ENCODE measurements around the gene KRT84.

The KRT84 gene

GRCh38 chr12:52385226-52385702, at the start of gene KRT84:
Gene KRT84 (minus strand): TSS chr12:52385652. CDS start chr12:52385585, 67 bp downstream.
- TF ChIP-seq ZNF274 (IDR thresholded peaks at IDR 0.05; ENCODE audit: low read depth, low read length) (no peak), SUZ12 (IDR thresholded peaks at IDR 0.05; ENCODE audit: extremely low read depth, insufficient read depth, insufficient read length) (no peak), YY1 (IDR thresholded peaks at IDR 0.05; ENCODE audit: insufficient read depth, insufficient read length) (no peak)
- no peaks in the 10 kb centered on the region for H3K9me3 ChIP-seq (ENCODE audit: insufficient read depth, low read length)
- no peak within 1 kb of the TSS for H3K4me3 ChIP-seq (ENCODE audit: insufficient read length, low read depth)
- no peak for DNase-seq (ENCODE audit: low read depth, low spot score)
- H3K4me1 ChIP-seq (ENCODE audit: insufficient read depth, insufficient read length): peaks cover 2% of the 10 kb centered on the region
- H3K36me3 ChIP-seq (ENCODE audit: insufficient read depth, insufficient read length, low read length): no peaks in the 10 kb centered on the region
- no peaks in the 10 kb centered on the region for H3K27me3 ChIP-seq (ENCODE audit: insufficient read depth, insufficient read length)
- H3K9ac ChIP-seq (ENCODE audit: insufficient read length, low read depth): no peak within 1 kb of the TSS

GRCh38 chr12:52434760-52435530, 49.5 kb upstream of the KRT84 start:
- Histone ChIP-seq H3K9me3 (ENCODE audit: insufficient read depth, low read length) (no peaks in the 10 kb centered on the region), H3K4me3 (ENCODE audit: insufficient read length, low read depth) (no peak overlapping the region), H3K9ac (ENCODE audit: insufficient read length, low read depth) (no peak overlapping the region), H3K4me1 (ENCODE audit: insufficient read depth, insufficient read length) (peaks cover 6% of the 10 kb centered on the region), H3K36me3 (ENCODE audit: insufficient read depth, insufficient read length, low read length) (no peaks in the 10 kb centered on the region), H3K27me3 (ENCODE audit: insufficient read depth, insufficient read length) (no peaks in the 10 kb centered on the region)
- DNase-seq (ENCODE audit: low read depth, low spot score): no peak
- TF ChIP-seq ZNF274 (IDR thresholded peaks at IDR 0.05; ENCODE audit: low read depth, low read length): no peak
- TF ChIP-seq YY1 (IDR thresholded peaks at IDR 0.05; ENCODE audit: insufficient read depth, insufficient read length): no peak
- TF ChIP-seq SUZ12 (IDR thresholded peaks at IDR 0.05; ENCODE audit: extremely low read depth, insufficient read depth, insufficient read length): no peak

DNA sequence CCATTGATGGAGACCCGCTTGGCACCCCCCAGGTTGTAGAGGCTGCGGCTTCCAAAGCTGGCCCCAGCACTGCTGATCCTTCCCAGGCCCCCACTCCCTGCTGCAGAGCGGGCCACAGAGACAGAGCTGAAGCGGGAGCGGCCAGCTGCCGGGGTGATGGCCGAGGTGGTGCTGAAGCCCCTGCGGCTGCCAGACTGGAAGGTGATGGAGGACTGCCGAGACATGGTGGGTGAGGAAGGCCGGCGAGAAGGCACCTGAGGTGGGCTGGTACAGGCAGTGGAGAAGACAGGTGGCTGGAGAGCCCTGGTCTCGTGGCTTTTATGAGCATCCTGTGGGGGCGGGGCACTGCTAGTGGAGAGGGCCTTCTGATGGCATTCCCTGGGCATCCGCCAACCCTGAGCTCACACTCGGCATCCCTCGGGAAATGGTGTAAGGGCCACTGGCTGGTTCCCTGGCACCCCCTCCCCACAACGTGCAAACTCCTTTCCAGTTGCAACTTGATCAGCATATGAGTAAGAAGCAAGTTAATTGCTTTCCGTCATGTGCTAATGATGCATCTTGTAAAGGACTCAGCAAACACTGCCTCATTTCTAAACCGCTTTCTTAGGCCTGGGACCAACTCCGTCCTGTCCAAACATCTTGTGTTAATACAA, 48.8 kb upstream of the KRT84 start, which contains the start of gene KRT75:
Gene KRT75, minus strand, starts transcription at position 291 of the 653 bp plus-strand sequence. Its CDS starts 67 bp downstream, at position 224.
- DNase-seq (ENCODE audit: low read depth, low spot score): no peak
- Histone ChIP-seq H3K27me3 (ENCODE audit: insufficient read depth, insufficient read length) (no peaks in the 10 kb centered on the region), H3K9ac (ENCODE audit: insufficient read length, low read depth) (no peak within 1 kb of the TSS), H3K36me3 (ENCODE audit: insufficient read depth, insufficient read length, low read length) (no peaks in the 10 kb centered on the region), H3K4me3 (ENCODE audit: insufficient read length, low read depth) (no peak within 1 kb of the TSS), H3K4me1 (ENCODE audit: insufficient read depth, insufficient read length) (peaks cover 6% of the 10 kb centered on the region), H3K9me3 (ENCODE audit: insufficient read depth, low read length) (no peaks in the 10 kb centered on the region)
- no peak for TF ChIP-seq SUZ12 (IDR thresholded peaks at IDR 0.05; ENCODE audit: extremely low read depth, insufficient read depth, insufficient read length)
- no peak for TF ChIP-seq YY1 (IDR thresholded peaks at IDR 0.05; ENCODE audit: insufficient read depth, insufficient read length)
- no peak for TF ChIP-seq ZNF274 (IDR thresholded peaks at IDR 0.05; ENCODE audit: low read depth, low read length)

- H3K4me3 ChIP-seq (ENCODE audit: insufficient read length, low read depth): no peak overlapping the region
- no peaks in the 10 kb centered on the region for H3K9me3 ChIP-seq (ENCODE audit: insufficient read depth, low read length)
- TF ChIP-seq YY1 (IDR thresholded peaks at IDR 0.05; ENCODE audit: insufficient read depth, insufficient read length) (no peak), ZNF274 (IDR thresholded peaks at IDR 0.05; ENCODE audit: low read depth, low read length) (no peak), SUZ12 (IDR thresholded peaks at IDR 0.05; ENCODE audit: extremely low read depth, insufficient read depth, insufficient read length) (no peak)
- H3K27me3 ChIP-seq (ENCODE audit: insufficient read depth, insufficient read length): no peaks in the 10 kb centered on the region
- H3K9ac ChIP-seq (ENCODE audit: insufficient read length, low read depth): no peak overlapping the region
- H3K36me3 ChIP-seq (ENCODE audit: insufficient read depth, insufficient read length, low read length): no peaks in the 10 kb centered on the region
- DNase-seq (ENCODE audit: low read depth, low spot score): no peak
- peaks cover 6% of the 10 kb centered on the region for H3K4me1 ChIP-seq (ENCODE audit: insufficient read depth, insufficient read length)
Observed at GRCh38 chr12:52433501-52434080, 48.1 kb upstream of the KRT84 start.

DNA sequence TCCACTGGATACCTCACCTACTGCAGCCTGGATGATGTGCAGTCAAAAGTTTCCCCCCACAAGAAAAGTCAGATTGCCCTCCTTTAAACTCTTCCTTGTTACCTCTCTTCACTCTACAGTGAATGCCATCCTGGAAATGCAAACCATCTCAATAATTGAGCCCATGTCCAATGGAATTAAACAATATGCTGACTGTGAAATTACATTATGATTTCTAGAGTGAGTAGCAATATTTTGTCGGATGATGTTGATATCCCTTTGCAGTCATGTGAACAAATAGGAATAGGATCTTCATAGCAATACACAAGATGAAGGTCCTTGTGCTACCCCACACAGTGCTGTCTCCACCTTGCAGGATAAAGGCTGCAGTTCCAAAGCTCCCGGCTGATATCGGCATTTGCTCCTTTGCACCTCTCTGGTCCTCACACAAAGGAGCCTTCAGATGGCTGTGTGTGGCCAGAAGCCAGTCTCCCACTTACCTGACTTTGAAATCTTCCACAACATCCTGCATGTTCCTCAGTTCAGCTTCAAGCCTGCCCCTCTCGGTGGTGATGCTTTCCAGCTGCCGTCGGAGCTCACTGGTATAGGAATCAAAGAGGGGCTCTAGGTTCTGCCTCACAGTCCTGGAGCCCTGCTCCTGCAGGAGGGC, 47.2 kb upstream of the KRT84 start:
- peaks cover 6% of the 10 kb centered on the region for H3K4me1 ChIP-seq (ENCODE audit: insufficient read depth, insufficient read length)
- H3K9ac ChIP-seq (ENCODE audit: insufficient read length, low read depth): no peak overlapping the region
- no peak for DNase-seq (ENCODE audit: low read depth, low spot score)
- H3K4me3 ChIP-seq (ENCODE audit: insufficient read length, low read depth): no peak overlapping the region
- no peaks in the 10 kb centered on the region for H3K9me3 ChIP-seq (ENCODE audit: insufficient read depth, low read length)
- no peaks in the 10 kb centered on the region for H3K27me3 ChIP-seq (ENCODE audit: insufficient read depth, insufficient read length)
- TF ChIP-seq SUZ12 (IDR thresholded peaks at IDR 0.05; ENCODE audit: extremely low read depth, insufficient read depth, insufficient read length) (no peak), ZNF274 (IDR thresholded peaks at IDR 0.05; ENCODE audit: low read depth, low read length) (no peak), YY1 (IDR thresholded peaks at IDR 0.05; ENCODE audit: insufficient read depth, insufficient read length) (no peak)
- no peaks in the 10 kb centered on the region for H3K36me3 ChIP-seq (ENCODE audit: insufficient read depth, insufficient read length, low read length)

GRCh38 chr12:52428121-52428520, 42.7 kb upstream of the KRT84 start:
- Histone ChIP-seq H3K9ac (ENCODE audit: insufficient read length, low read depth) (no peak overlapping the region), H3K4me3 (ENCODE audit: insufficient read length, low read depth) (no peak overlapping the region), H3K27me3 (ENCODE audit: insufficient read depth, insufficient read length) (no peaks in the 10 kb centered on the region), H3K9me3 (ENCODE audit: insufficient read depth, low read length) (no peaks in the 10 kb centered on the region), H3K36me3 (ENCODE audit: insufficient read depth, insufficient read length, low read length) (no peaks in the 10 kb centered on the region), H3K4me1 (ENCODE audit: insufficient read depth, insufficient read length) (peaks cover 5% of the 10 kb centered on the region)
- DNase-seq (ENCODE audit: low read depth, low spot score): no peak
- no peak for TF ChIP-seq ZNF274 (IDR thresholded peaks at IDR 0.05; ENCODE audit: low read depth, low read length)
- no peak for TF ChIP-seq YY1 (IDR thresholded peaks at IDR 0.05; ENCODE audit: insufficient read depth, insufficient read length)
- no peak for TF ChIP-seq SUZ12 (IDR thresholded peaks at IDR 0.05; ENCODE audit: extremely low read depth, insufficient read depth, insufficient read length)
